GM12878 (cell line): ENCODE results near the gene FAM89B. TPM values are rescaled to one million over a fixed set of nuclear protein-coding genes. Genes with fewer than 3 reads are reported as not detected.

Source experiments
- ATAC-seq: fragments of 200-7000 bp; cut with Tn5 transposase; 3 replicates; pipeline ENCODE4 v1.9.1; 2020; ENCODE audit warnings: mild to moderate bottlenecking, moderate library complexity
- BruUV-seq: library from RNA; stranded (reverse); fragments of 400-500 nt; replicated peaks from 2 replicates; lab custom pipeline; 2021; lab: Mats Ljungman, UMichigan
- CTCF ChIA-PET: fragments of 300-600 bp; sonication (Branson Sonifier 250); formaldehyde crosslinking; extraction: SDS; loops from one replicate; lab custom pipeline; 2021; ENCODE audit warnings: inconsistent platforms; lab: Yijun Ruan, JAX
- POLR2A ChIA-PET: fragments of 350-600 bp; formaldehyde crosslinking; extraction: SDS; loops from one replicate; lab custom pipeline; 2021; ENCODE audit warnings: inconsistent platforms; lab: Charles Lee
- RAD21 ChIA-PET: fragments of 300-600 bp; sonication (Branson Sonifier 250); formaldehyde crosslinking; loops from one replicate; lab custom pipeline; 2023; ENCODE audit warnings: antibody characterized with exemption; ENCODE audit not compliant: unreplicated experiment; lab: Charles Lee
- SMC1A ChIA-PET: fragments of 300-600 bp; sonication (Branson Sonifier 250); formaldehyde crosslinking; loops from one replicate; lab custom pipeline; 2023; ENCODE audit not compliant: unreplicated experiment, uncharacterized antibody; lab: Charles Lee
- DNase-seq: peaks from one replicate; pipeline ENCODE4 v3.0.0-alpha.2; 2011; ENCODE audit warnings: low read depth, low spot score
- FAIRE-seq: peaks from 3 replicates; lab custom pipeline; 2011; peaks lifted over from hg19 to GRCh38; lab: Jason Lieb, UNC
- H2AFZ ChIP-seq: 2 replicates; pipeline ENCODE4 v1.6.0; 2011; ENCODE audit warnings: low read depth, low read length, control low read depth; ENCODE audit not compliant: control insufficient read depth
- H3K27ac ChIP-seq: 2 replicates; pipeline ENCODE4 v1.5.1; 2011; ENCODE audit warnings: control low read depth; ENCODE audit not compliant: control insufficient read depth, insufficient read depth
- H3K27me3 ChIP-seq, 2 experiments: replicated peaks in 1 of 2; 2 replicates each; pipeline versions ENCODE4 v1.6.0 to v1.6.1; 2011; ENCODE audit warnings: low read length in 1 of 2; ENCODE audit not compliant: control insufficient read depth in 2 of 2, insufficient read depth in 2 of 2
- H3K36me3 ChIP-seq, 2 experiments: 2 replicates each; pipeline ENCODE4 v1.5.1; 2011; ENCODE audit warnings: low read length in 1 of 2; ENCODE audit not compliant: control insufficient read depth in 2 of 2, insufficient read depth in 2 of 2
- H3K4me1 ChIP-seq: 2 replicates; pipeline ENCODE4 v1.6.1; 2011; ENCODE audit warnings: mild to moderate bottlenecking, low read length, moderate library complexity, mixed read lengths; ENCODE audit not compliant: control insufficient read depth, insufficient read depth
- H3K4me2 ChIP-seq: 2 replicates; pipeline ENCODE4 v1.6.0; 2011; ENCODE audit warnings: control low read depth; ENCODE audit not compliant: control insufficient read depth, insufficient read depth
- H3K4me3 ChIP-seq: fragments of 200-600 bp; sonication (generic); 2 replicates; pipeline ENCODE4 v1.5.1; 2016
- H3K79me2 ChIP-seq: 2 replicates; pipeline ENCODE4 v1.6.0; 2011; ENCODE audit warnings: low read length; ENCODE audit not compliant: control insufficient read depth, insufficient read depth
- H3K9ac ChIP-seq: 2 replicates; pipeline ENCODE4 v1.8.0; 2011; ENCODE audit warnings: low read length, control low read depth, mixed read lengths; ENCODE audit not compliant: control insufficient read depth, insufficient read depth
- H3K9me3 ChIP-seq: replicated peaks from 3 replicates; pipeline ENCODE4 v1.5.1; 2011; ENCODE audit warnings: mild to moderate bottlenecking, low read length; ENCODE audit not compliant: control insufficient read depth, insufficient read depth
- H4K20me1 ChIP-seq: 2 replicates; pipeline ENCODE4 v1.6.0; 2011; ENCODE audit not compliant: control insufficient read depth, insufficient read depth
- ETV6 ChIP-seq, 2 experiments: fragments of 450-650 bp in 1 of 2; IDR thresholded peaks in 1 of 2; conservative IDR thresholded peaks in 1 of 2; 2 replicates each; pipeline ENCODE4 v1.6.1; 2014; ENCODE audit warnings: antibody characterized with exemption in 1 of 2, borderline replicate concordance in 1 of 2, low read depth in 1 of 2, mild to moderate bottlenecking in 1 of 2, moderate library complexity in 1 of 2
- MXI1 ChIP-seq: fragments of 150-350 bp; IDR thresholded peaks from 2 replicates; pipeline ENCODE4 v1.6.1; 2011; ENCODE audit warnings: low read depth, mild to moderate bottlenecking, inconsistent platforms, low read length, improper control_type of control experiment
- WGBS: methylation state at CpG from one replicate; pipeline ENCODE4 v1.1.6; 2016; ENCODE audit warnings: low lambda C conversion rate; ENCODE audit not compliant: insufficient replicate concordance, insufficient coverage; ENCODE audit errors: missing lambda C conversion rate; 5-methylcytosine and 5-hydroxymethylcytosine counted together
- in situ Hi-C: fragments of 300-500 bp; cut with MboI; formaldehyde crosslinking; loops from 9 replicates; pipeline ENCODE4 v1.14.3; 2018; ENCODE audit warnings: mixed read lengths
- intact Hi-C: fragments of 100-400 bp; cut with micrococcal nuclease; formaldehyde crosslinking; loops from one replicate; pipeline ENCODE4 v1.14.2; 2022; ENCODE audit not compliant: unreplicated experiment
- polyA plus RNA-seq, 11 experiments: library from polyadenylated mRNA; depleted of rRNA in 4 of 11; unstranded in 6 of 11; stranded (reverse) in 5 of 11; fragments of >200 nt; fragmentation: Nextera tagmentation in 4 of 11; fragmentation: Illumina TruSeq in 1 of 11; extraction: Ambion mirVana in 4 of 11; extraction: Trizol in 1 of 11; gene quantifications; 1 replicate in 1 of 11; 2 replicates in 10 of 11; pipeline versions ENCODE4 v1.2.1 to v1.2.3, GENCODE V29; 2011 to 2016; ENCODE audit warnings: inconsistent platforms in 2 of 11, missing spikeins in 2 of 11, low read depth in 1 of 11
- total RNA-seq, 4 experiments: library from RNA; depleted of rRNA in 3 of 4; stranded (reverse); fragments of >200 nt in 3 of 4; fragmentation: Illumina TruSeq in 1 of 4; extraction: Trizol in 1 of 4; gene quantifications; 2 replicates each; pipeline versions ENCODE4 v1.2.1 to v1.2.3, GENCODE V29; 2013 to 2021
- TF ChIP-seq, protein P1 (sequence below): fragments of 450-650 bp; IDR thresholded peaks from 2 replicates; pipeline ENCODE4 v1.6.1; 2017; ENCODE audit warnings: mild to moderate bottlenecking, moderate library complexity
- TF ChIP-seq, protein P2 (sequence below), 3 experiments: IDR thresholded peaks in 2 of 3; conservative IDR thresholded peaks in 1 of 3; 2 replicates each; pipeline ENCODE4 v1.5.1; 2011; ENCODE audit warnings: low read depth in 3 of 3, low read length in 3 of 3, mild to moderate bottlenecking in 3 of 3, control low read depth in 2 of 3, moderate library complexity in 2 of 3, inconsistent platforms in 1 of 3, mixed read lengths in 1 of 3; ENCODE audit not compliant: control insufficient read depth in 2 of 3, insufficient read depth in 1 of 3; ENCODE audit errors: extremely low read depth in 1 of 3

FAM89B gene
- total and polyA plus RNA-seq, 10 of the 15 experiments (the other 5 are each of a cell fraction or from before 2014, with no cell fraction given), result 0.34 to 36.7 (median 9.8) TPM

DNA sequence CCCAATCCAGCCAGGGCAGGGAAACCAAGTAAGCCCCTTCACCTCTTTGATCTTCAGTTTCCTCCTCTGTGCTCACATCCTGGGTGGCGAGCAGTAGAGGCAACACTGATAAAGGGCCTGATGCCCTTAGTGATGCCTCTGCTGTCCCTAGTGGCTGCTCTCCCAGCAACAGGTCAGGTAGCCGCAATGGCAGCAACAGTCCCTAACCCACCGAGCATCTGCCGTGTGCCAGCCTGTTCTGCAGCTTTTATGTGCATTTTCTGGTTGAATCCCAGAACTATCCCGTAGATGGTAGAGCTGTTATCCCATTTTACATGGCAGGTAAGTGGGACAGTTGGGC, 42.2 kb upstream of the FAM89B start:
- no peaks in the 10 kb centered on the region for H3K9me3 ChIP-seq
- intact Hi-C loops, result no loop called here
- SMC1A ChIA-PET, result no interaction called here
- no peak overlapping the region for H3K9ac ChIP-seq
- TF ChIP-seq, protein P1, sequence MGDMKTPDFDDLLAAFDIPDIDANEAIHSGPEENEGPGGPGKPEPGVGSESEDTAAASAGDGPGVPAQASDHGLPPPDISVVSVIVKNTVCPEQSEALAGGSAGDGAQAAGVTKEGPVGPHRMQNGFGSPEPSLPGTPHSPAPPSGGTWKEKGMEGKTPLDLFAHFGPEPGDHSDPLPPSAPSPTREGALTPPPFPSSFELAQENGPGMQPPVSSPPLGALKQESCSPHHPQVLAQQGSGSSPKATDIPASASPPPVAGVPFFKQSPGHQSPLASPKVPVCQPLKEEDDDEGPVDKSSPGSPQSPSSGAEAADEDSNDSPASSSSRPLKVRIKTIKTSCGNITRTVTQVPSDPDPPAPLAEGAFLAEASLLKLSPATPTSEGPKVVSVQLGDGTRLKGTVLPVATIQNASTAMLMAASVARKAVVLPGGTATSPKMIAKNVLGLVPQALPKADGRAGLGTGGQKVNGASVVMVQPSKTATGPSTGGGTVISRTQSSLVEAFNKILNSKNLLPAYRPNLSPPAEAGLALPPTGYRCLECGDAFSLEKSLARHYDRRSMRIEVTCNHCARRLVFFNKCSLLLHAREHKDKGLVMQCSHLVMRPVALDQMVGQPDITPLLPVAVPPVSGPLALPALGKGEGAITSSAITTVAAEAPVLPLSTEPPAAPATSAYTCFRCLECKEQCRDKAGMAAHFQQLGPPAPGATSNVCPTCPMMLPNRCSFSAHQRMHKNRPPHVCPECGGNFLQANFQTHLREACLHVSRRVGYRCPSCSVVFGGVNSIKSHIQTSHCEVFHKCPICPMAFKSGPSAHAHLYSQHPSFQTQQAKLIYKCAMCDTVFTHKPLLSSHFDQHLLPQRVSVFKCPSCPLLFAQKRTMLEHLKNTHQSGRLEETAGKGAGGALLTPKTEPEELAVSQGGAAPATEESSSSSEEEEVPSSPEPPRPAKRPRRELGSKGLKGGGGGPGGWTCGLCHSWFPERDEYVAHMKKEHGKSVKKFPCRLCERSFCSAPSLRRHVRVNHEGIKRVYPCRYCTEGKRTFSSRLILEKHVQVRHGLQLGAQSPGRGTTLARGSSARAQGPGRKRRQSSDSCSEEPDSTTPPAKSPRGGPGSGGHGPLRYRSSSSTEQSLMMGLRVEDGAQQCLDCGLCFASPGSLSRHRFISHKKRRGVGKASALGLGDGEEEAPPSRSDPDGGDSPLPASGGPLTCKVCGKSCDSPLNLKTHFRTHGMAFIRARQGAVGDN, result no peak
- TF ChIP-seq MXI1, result no peak
- TF ChIP-seq, protein P2, sequence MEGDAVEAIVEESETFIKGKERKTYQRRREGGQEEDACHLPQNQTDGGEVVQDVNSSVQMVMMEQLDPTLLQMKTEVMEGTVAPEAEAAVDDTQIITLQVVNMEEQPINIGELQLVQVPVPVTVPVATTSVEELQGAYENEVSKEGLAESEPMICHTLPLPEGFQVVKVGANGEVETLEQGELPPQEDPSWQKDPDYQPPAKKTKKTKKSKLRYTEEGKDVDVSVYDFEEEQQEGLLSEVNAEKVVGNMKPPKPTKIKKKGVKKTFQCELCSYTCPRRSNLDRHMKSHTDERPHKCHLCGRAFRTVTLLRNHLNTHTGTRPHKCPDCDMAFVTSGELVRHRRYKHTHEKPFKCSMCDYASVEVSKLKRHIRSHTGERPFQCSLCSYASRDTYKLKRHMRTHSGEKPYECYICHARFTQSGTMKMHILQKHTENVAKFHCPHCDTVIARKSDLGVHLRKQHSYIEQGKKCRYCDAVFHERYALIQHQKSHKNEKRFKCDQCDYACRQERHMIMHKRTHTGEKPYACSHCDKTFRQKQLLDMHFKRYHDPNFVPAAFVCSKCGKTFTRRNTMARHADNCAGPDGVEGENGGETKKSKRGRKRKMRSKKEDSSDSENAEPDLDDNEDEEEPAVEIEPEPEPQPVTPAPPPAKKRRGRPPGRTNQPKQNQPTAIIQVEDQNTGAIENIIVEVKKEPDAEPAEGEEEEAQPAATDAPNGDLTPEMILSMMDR (IDR thresholded peaks at IDR 0.05 in 2 of 3, conservative IDR thresholded peaks at IDR 0.05 in 1 of 3; ENCODE audit: control insufficient read depth in 2 of 3, extremely low read depth in 1 of 3, insufficient read depth in 1 of 3, low read depth in 3 of 3, low read length in 3 of 3), result peak in 2 of 3 experiments; percentile 46 to 49; a peak in 3 of 6 replicates
- TF ChIP-seq ETV6 (conservative IDR thresholded peaks at IDR 0.05 in 1 of 2, IDR thresholded peaks at IDR 0.05 in 1 of 2; ENCODE audit: borderline replicate concordance in 1 of 2, low read depth in 1 of 2), result no peak
- no TSS peak for BruUV-seq
- no peak overlapping the region for H3K4me3 ChIP-seq
- H4K20me1 ChIP-seq, result no peaks in the 10 kb centered on the region
- POLR2A ChIA-PET, result interaction anchor here (1.0 kb wide), 1 partner anchor 11 kb away, joined by 3 read pairs; no protein-coding TSS in a partner anchor
- DNase-seq (no peak), ATAC-seq (peak; percentile 65), FAIRE-seq (no peak)
- RAD21 ChIA-PET, result no interaction called here
- in situ Hi-C loops, result no loop called here
- no peak overlapping the region for H3K4me2 ChIP-seq
- H3K27me3 ChIP-seq, result no peaks in the 10 kb centered on the region
- H3K4me1 ChIP-seq, result peaks cover 6% of the 10 kb centered on the region
- CTCF ChIA-PET, result interaction anchor here (0.9 to 2.7 kb wide), 3 partner anchors 10 to 20 kb away, joined by 3 to 16 read pairs (median 4); no protein-coding TSS in a partner anchor
- H3K27ac ChIP-seq, result no peak overlapping the region
- peaks cover 9 to 35% of the 10 kb centered on the region in 2 experiments for H3K36me3 ChIP-seq
- H3K79me2 ChIP-seq, result peaks cover 13% of the 10 kb centered on the region
- WGBS, result 49% methylated on average over 5 of the region's 5 CpGs
- H2AFZ ChIP-seq, result no peak overlapping the region
